Vagina (tissue), 2 donors: ENCODE results near the gene CAPS.

Experiments used
- POLR2A ChIP-seq, 2 donors: fragments of 450-650 bp; IDR thresholded peaks; one replicate each; pipeline ENCODE4 v1.6.1; 2017; ENCODE audit warnings: antibody characterized with exemption in 2 of 2, mild to moderate bottlenecking in 2 of 2, moderate library complexity in 2 of 2
- POLR2AphosphoS5 ChIP-seq, 2 donors: sonication (generic); formaldehyde crosslinking; IDR thresholded peaks; one replicate each; pipeline ENCODE4 v1.9.0; 2017; ENCODE audit warnings: antibody characterized with exemption in 2 of 2, mild to moderate bottlenecking in 2 of 2, low read depth in 1 of 2; ENCODE audit not compliant: insufficient read depth in 1 of 2

- no peak for TF ChIP-seq POLR2A (IDR thresholded peaks at IDR 0.05)
- no peak for TF ChIP-seq POLR2AphosphoS5 (IDR thresholded peaks at IDR 0.05; ENCODE audit: insufficient read depth in 1 of 2, low read depth in 1 of 2)
Measured at GRCh38 chr19:5917431-5918107, 3.5 kb downstream of the CAPS start.
